ENCODE data around the gene PCDHA13.
"Not testable (repeated sequence)": the region's sequence is repeated elsewhere in the genome, so short reads cannot be mapped to it uniquely, and the experiment has no call there.

PCDHA13 gene, protein sequence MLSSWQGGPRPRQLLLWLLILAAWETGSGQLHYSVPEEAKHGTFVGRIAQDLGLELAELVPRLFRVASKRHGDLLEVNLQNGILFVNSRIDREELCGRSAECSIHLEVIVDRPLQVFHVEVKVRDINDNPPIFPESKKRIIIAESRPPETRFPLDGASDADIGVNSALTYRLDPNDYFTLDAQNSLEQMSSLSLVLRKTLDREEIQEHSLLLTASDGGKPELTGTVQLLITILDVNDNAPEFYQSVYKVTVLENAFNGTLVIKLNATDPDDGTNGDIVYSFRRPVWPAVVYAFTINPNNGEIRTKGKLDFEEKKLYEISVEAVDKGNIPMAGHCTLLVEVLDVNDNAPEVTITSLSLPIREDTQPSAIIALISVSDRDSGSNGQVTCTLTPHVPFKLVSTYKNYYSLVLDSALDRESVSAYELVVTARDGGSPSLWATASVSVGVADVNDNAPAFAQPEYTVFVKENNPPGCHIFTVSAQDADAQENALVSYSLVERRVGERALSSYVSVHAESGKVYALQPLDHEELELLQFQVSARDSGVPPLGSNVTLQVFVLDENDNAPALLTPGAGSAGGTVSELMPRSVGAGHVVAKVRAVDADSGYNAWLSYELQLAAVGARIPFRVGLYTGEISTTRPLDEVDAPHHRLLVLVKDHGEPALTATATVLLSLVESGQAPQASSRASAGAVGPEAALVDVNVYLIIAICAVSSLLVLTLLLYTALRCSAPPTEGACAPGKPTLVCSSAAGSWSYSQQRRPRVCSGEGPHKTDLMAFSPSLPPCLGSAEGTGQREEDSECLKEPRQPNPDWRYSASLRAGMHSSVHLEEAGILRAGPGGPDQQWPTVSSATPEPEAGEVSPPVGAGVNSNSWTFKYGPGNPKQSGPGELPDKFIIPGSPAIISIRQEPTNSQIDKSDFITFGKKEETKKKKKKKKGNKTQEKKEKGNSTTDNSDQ

DNA sequence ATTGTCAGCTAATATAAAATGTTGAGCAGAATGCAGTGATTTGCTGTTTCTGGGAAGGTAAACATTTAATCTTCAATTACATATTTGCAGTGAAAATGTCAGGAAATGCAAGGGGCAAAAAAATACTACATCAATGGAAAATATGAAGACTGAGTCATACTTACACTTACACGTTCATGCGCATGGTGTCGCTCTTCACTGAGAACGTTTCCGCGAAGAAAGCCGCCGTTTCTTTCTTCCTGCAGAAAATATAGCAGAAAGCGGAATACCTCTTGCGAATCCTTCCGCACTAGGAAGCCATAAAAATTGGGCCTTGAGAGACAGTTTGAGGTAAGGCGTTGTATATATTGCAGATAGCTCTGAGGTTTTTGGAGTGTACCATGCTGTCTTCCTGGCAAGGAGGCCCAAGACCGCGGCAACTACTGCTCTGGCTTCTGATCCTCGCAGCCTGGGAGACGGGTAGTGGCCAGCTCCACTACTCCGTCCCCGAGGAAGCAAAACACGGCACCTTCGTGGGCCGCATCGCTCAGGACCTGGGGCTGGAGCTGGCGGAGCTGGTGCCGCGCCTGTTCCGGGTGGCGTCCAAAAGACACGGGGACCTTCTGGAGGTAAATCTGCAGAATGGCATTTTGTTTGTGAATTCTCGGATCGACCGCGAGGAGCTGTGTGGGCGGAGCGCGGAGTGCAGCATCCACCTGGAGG lies at the start of gene PCDHA13:
Gene PCDHA13 (plus strand): TSS at position 236 of the 702 bp plus-strand sequence. CDS start 145 bp downstream, at position 381.
- in situ Hi-C loops (cut with MboI; ENCODE audit: low sequenced_read_pairs), result no loop called here

DNA sequence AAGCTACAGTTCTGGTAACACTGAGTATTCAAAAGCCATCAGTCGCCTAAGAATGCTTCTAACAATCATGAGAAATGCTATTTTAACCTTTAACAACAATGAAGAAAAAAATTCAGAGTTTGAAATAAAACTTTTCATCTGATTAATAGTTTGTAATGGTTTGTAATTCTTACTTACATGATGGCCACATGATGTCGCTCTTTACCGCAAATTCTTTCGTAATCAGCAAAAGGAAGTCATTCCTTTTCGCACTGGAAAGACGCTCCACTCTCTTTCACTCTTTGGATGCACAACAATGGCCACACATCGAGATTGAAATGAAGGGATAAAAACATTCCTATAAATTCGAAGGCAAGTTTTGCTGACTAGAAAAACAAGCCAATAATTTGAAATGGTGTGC lies 47.9 kb upstream of the PCDHA13 start, which contains the start of gene PCDHA7:
Gene PCDHA7 (plus strand): TSS at position 277 of the 400 bp plus-strand sequence. CDS start 115 bp downstream, at position 392.
- in situ Hi-C loops (cut with MboI; ENCODE audit: low sequenced_read_pairs), result no loop called here

DNA sequence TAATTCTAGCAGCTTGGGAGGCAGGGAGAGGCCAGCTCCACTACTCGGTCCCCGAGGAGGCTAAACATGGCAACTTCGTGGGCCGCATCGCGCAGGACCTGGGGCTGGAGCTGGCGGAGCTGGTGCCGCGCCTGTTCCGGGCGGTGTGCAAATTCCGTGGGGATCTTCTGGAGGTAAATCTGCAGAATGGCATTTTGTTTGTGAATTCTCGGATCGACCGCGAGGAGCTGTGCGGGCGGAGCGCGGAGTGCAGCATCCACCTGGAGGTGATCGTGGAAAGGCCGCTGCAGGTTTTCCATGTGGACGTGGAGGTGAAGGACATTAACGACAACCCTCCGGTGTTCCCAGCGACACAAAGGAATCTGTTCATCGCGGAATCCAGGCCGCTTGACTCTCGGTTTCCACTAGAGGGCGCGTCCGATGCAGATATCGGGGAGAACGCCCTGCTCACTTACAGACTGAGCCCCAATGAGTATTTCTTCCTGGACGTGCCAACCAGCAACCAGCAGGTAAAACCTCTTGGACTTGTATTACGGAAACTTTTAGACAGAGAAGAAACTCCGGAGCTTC lies 47.4 kb upstream of the PCDHA13 start:
- in situ Hi-C loops (cut with MboI; ENCODE audit: low sequenced_read_pairs), result not testable (repeated sequence)

DNA sequence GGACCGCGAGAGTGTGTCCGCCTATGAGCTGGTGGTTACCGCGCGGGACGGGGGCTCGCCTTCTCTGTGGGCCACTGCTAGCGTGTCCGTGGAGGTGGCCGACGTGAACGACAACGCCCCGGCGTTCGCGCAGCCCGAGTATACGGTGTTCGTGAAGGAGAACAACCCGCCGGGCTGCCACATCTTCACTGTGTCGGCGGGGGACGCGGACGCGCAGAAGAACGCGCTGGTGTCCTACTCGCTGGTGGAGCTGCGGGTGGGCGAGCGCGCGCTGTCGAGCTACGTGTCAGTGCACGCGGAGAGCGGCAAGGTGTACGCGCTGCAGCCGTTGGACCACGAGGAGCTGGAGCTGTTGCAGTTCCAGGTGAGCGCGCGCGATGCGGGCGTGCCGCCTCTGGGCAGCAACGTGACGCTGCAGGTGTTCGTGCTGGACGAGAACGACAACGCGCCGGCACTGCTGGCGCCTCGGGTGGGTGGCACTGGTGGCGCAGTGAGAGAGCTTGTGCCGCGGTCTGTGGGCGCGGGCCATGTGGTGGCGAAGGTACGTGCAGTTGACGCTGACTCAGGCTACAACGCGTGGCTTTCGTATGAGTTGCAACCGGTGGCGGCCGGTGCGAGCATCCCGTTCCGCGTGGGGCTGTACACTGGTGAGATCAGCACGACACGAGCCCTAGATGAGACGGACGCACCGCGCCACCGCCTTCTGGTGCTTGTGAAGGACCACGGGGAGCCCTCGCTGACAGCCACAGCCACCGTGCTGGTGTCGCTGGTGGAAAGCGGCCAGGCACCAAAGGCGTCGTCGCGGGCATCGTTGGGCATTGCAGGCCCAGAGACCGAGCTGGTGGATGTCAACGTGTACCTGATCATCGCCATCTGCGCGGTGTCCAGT lies 46.1 kb upstream of the PCDHA13 start:
- in situ Hi-C loops (cut with MboI; ENCODE audit: low sequenced_read_pairs), result no loop called here

DNA sequence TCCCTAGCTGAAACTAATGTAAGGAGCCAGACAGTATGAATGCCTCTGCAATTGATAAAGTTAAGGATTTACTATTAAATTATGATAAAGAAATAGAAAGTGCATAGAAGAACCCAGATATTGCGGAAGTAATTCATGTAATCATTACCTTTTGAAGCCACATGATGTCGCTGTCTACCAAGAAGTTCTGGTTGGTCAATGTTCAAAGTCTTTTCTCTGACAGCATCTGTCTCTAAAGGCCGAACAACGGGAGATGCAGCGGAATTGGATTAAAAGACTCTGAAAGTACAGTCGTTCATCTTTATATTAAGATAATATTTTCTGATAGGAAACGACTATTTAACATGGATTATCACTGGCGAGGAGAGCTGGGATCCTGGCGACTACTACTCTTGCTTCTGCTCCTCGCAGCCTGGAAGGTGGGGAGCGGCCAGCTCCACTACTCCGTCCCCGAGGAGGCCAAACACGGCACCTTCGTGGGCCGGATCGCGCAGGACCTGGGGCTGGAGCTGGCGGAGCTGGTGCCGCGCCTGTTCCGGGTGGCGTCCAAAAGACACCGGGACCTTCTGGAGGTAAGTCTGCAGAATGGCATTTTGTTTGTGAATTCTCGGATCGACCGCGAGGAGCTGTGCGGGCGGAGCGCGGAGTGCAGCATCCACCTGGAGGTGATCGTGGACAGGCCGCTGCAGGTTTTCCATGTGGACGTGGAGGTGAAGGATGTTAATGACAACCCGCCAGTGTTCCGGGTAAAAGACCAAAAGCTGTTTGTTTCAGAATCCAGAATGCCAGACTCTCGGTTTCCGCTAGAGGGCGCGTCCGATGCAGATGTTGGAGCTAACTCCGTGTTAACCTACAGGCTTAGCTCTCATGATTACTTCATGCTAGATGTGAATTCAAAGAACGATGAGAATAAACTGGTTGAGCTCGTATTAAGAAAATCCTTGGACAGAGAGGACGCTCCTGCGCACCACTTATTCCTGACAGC lies 40.7 kb upstream of the PCDHA13 start, which contains the start of gene PCDHA8:
Gene PCDHA8 (plus strand): TSS at position 210 of the 985 bp plus-strand sequence. CDS start 135 bp downstream, at position 345.
- in situ Hi-C loops (cut with MboI; ENCODE audit: low sequenced_read_pairs), result no loop called here

DNA sequence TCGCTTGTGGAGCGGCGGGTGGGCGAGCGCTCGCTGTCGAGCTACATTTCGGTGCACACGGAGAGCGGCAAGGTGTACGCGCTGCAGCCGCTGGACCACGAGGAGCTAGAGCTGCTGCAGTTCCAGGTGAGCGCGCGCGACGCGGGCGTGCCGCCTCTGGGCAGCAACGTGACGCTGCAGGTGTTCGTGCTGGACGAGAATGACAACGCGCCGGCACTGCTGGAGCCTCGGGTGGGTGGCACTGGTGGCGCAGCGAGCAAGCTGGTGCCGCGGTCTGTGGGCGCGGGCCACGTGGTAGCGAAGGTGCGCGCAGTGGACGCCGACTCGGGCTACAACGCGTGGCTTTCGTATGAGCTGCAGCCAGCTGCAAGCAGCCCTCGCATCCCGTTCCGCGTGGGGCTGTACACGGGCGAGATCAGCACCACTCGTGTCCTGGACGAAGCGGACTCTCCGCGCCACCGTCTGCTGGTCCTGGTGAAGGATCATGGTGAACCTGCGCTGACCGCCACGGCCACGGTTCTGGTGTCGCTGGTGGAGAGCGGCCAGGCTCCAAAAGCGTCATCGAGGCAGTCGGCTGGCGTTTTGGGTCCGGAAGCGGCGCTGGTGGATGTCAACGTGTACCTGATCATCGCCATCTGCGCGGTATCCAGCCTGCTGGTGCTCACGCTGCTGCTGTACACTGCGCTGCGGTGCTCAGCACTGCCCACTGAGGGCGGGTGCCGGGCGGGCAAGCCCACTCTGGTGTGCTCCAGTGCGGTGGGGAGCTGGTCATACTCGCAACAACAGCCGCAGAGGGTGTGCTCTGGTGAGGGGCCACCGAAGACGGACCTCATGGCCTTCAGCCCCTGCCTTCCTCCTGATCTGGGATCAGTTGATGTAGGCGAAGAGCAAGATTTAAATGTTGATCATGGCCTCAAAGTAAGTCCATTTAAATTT lies 38.9 kb upstream of the PCDHA13 start:
- in situ Hi-C loops (cut with MboI; ENCODE audit: low sequenced_read_pairs), result no loop called here

DNA sequence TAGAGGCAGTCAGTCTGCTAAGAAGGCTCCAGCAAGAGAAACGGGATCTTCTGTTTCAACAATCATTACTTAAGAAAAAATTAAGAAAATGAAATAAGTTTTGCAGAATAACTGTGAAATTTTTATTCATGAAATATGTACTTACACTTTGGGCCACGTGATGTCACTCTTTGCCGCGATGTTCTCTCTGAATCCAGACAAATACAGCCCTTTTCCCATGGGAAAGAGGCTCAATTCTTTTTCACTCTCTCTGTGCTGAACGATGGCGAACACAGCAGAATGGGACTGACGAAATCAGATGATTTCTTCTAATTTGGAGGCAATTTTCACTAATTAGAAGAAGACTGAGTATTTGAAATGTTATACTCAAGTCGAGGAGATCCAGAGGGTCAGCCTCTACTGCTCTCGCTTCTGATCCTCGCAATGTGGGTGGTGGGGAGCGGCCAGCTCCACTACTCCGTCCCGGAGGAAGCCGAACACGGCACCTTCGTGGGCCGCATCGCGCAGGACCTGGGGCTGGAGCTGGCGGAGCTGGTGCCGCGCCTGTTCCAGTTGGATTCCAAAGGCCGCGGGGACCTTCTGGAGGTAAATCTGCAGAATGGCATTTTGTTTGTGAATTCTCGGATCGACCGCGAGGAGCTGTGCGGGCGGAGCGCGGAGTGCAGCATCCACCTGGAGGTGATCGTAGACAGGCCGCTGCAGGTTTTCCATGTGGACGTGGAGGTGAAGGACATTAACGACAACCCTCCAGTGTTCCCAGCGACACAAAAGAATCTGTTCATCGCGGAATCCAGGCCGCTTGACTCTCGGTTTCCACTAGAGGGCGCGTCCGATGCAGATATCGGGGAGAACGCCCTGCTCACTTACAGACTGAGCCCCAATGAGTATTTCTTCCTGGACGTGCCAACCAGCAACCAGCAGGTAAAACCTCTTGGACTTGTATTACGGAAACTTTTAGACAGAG lies 33.5 kb upstream of the PCDHA13 start, which contains the start of gene PCDHA9:
Gene PCDHA9 (plus strand): TSS at position 244 of the 964 bp plus-strand sequence. CDS start 114 bp downstream, at position 358.
- in situ Hi-C loops (cut with MboI; ENCODE audit: low sequenced_read_pairs), result not testable (repeated sequence)

DNA sequence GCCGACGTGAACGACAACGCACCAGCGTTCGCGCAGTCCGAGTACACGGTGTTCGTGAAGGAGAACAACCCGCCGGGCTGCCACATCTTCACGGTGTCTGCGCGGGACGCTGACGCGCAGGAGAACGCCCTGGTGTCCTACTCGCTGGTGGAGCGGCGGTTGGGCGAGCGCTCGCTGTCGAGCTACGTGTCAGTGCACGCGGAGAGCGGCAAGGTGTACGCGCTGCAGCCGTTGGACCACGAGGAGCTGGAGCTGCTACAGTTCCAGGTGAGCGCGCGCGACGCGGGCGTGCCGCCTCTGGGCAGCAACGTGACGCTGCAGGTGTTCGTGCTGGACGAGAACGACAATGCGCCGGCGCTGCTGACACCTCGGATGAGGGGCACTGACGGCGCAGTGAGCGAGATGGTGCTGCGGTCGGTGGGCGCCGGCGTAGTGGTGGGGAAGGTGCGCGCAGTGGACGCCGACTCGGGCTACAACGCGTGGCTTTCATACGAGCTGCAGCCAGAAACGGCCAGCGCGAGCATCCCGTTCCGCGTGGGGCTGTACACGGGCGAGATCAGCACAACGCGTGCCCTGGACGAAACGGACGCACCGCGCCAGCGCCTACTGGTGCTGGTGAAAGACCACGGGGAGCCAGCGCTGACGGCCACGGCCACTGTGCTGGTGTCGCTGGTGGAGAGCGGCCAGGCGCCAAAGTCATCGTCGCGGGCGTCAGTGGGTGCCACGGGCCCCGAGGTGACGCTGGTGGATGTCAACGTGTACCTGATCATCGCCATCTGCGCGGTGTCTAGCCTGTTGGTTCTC lies 31.9 kb upstream of the PCDHA13 start:
- in situ Hi-C loops (cut with MboI; ENCODE audit: low sequenced_read_pairs), result not testable (repeated sequence)

DNA sequence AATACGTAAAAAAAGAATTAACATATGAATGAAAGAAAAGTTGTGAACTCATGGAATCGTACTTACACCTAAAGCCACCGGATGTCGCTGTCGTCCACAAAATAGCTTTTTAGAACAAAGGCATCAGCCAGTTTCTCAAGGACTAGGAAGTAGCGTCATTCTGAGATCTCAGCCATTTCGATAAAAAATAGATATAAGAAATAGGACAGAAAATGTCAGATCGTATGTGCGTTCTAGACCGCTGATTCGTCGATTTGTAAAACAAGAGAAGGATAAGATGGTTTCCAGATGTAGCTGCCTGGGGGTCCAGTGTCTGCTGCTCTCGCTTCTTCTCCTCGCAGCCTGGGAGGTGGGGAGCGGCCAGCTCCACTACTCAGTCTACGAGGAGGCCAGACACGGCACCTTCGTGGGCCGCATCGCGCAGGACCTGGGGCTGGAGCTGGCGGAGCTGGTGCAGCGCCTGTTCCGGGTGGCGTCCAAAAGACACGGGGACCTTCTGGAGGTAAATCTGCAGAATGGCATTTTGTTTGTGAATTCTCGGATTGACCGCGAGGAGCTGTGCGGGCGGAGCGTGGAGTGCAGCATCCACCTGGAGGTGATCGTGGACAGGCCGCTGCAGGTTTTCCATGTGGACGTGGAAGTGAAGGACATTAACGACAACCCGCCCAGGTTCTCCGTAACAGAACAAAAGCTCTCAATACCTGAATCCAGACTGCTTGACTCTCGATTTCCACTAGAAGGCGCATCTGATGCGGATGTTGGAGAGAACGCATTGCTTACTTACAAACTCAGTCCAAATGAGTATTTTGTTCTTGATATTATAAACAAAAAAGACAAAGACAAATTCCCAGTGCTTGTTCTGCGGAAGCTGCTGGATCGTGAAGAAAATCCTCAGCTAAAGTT lies 25.9 kb upstream of the PCDHA13 start, which contains the start of gene PCDHA10:
Gene PCDHA10 (plus strand): TSS at position 126 of the 903 bp plus-strand sequence. CDS start 152 bp downstream, at position 278.
- in situ Hi-C loops (cut with MboI; ENCODE audit: low sequenced_read_pairs), result no loop called here

DNA sequence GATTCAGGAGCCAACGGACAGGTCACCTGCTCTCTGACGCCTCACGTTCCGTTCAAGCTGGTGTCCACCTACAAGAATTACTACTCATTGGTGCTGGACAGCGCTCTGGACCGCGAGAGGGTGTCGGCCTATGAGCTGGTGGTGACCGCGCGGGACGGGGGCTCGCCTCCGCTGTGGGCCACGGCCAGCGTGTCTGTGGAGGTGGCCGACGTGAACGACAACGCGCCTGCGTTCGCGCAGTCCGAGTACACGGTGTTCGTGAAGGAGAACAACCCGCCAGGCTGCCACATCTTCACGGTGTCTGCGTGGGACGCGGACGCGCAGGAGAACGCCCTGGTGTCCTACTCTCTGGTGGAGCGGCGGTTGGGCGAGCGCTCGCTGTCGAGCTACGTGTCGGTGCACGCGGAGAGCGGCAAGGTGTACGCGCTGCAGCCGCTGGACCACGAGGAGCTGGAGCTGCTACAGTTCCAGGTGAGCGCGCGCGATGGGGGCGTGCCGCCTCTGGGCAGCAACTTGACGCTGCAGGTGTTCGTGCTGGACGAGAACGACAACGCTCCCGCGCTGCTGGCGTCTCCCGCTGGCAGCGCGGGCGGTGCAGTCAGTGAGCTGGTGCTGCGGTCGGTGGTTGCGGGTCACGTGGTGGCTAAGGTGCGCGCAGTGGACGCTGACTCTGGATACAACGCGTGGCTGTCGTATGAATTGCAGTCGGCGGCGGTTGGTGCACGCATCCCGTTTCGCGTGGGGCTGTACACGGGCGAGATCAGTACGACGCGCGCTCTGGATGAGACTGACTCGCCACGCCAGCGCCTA lies 24.5 kb upstream of the PCDHA13 start:
- in situ Hi-C loops (cut with MboI; ENCODE audit: low sequenced_read_pairs), result no loop called here

DNA sequence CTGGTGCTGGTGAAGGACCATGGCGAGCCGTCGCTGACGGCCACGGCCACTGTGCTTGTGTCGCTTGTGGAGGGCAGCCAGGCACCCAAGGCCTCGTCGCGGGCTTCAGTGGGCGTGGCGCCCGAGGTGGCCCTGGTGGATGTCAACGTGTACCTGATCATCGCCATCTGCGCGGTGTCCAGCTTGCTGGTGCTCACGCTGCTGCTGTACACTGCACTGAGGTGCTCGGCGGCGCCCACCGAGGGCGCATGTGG lies 24.0 kb upstream of the PCDHA13 start:
- in situ Hi-C loops (cut with MboI; ENCODE audit: low sequenced_read_pairs), result no loop called here

DNA sequence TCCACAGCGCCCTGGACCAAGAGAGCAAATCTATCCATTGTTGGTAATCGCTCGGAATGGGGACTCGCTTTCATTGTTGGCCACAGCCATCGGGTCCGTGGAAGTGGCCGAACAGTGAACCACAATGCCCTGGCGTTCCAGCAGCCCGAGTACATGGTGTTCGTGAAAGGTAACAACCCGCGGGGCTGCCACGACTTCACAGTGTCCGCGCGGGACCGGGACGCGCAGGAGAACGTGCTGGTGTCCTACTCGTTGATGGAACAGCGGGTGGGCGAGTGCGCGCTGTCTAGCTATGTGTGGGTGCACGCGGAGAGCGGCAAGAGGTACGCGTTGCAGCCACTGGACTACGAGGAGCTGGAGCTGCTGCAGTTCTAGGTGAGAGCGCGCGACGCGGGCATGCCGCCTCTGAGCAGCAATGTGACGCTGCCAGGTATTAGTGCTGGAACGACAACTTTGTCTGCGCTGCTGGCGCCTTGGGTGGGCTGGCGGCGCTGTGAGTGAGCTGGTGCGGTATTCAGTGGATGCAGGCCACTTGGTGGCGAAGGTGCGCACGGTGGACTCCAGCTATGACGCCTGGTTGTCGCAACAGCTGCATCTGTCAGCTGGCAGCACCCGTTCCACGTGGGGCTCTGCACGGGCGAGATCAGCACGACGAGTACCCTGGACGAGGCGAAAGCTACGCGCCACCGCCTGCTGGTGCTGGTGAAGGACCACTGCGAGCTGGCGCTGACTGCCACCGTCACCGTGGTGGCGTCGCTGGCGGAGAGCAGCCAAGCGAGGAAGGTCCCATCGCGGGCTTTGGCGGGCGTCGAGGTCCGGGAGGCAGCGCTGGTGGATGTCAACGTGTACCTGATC lies 19.3 kb upstream of the PCDHA13 start:
- in situ Hi-C loops (cut with MboI; ENCODE audit: low sequenced_read_pairs), result no loop called here
